WTC11 (cell line): ENCODE measurements around the gene ALLC. TPM values are rescaled to one million over a fixed set of nuclear protein-coding genes. Genes with fewer than 3 reads are reported as not detected.
"Not testable (repeated sequence)": the region's sequence is repeated elsewhere in the genome, so short reads cannot be mapped to it uniquely, and the experiment has no call there.

Experiments
- ATAC-seq: fragments of 200-7000 bp; cut with Tn5 transposase; 2 replicates; pipeline ENCODE4 v1.10.0; 2021; ENCODE audit warnings: mild to moderate bottlenecking, moderate library complexity
- CTCF ChIA-PET: fragments of 300-600 bp; sonication (Branson Sonifier 250); formaldehyde crosslinking; loops from one replicate; lab custom pipeline; 2021; ENCODE audit warnings: antibody characterized with exemption; lab: Charles Lee
- POLR2A ChIA-PET: fragments of 350-600 bp; sonication (Branson Sonifier 250); formaldehyde crosslinking; loops from one replicate; lab custom pipeline; 2021; ENCODE audit warnings: antibody characterized with exemption; lab: Charles Lee
- DNase-seq: peaks from one replicate; pipeline ENCODE4 v3.0.0; 2021; ENCODE audit warnings: low spot score
- H3K27ac Mint-ChIP-seq: 2 replicates; pipeline ENCODE4 v1.8.0; 2021; ENCODE audit warnings: mixed read lengths
- H3K27me3 Mint-ChIP-seq: 2 replicates; pipeline ENCODE4 v1.8.0; 2021; ENCODE audit warnings: low read depth, mild to moderate bottlenecking, moderate library complexity, mixed read lengths
- H3K36me3 Mint-ChIP-seq: 2 replicates; pipeline ENCODE4 v1.8.0; 2021; ENCODE audit warnings: mixed read lengths
- H3K4me1 Mint-ChIP-seq: 2 replicates; pipeline ENCODE4 v1.8.0; 2022; ENCODE audit warnings: mixed read lengths
- H3K4me3 Mint-ChIP-seq: 2 replicates; pipeline ENCODE4 v1.8.0; 2021; ENCODE audit warnings: mild to moderate bottlenecking, moderate library complexity, mixed read lengths
- H3K9me3 Mint-ChIP-seq: 2 replicates; pipeline ENCODE4 v1.8.0; 2021; ENCODE audit warnings: mixed read lengths
- AR ChIP-seq: fragments of 250-450 bp; sonication (Bioruptor Pico); IDR thresholded peaks from 2 replicates; pipeline ENCODE4 v1.9.0; 2021; ENCODE audit warnings: mild to moderate bottlenecking
- ATF2 ChIP-seq: sonication (generic); formaldehyde crosslinking; IDR thresholded peaks from 2 replicates; pipeline ENCODE4 v1.8.1; 2022; ENCODE audit warnings: low read depth, missing genetic modification reagents, borderline replicate concordance
- CDX4 ChIP-seq: fragments of 250-450 bp; sonication (Bioruptor Pico); IDR thresholded peaks from 2 replicates; pipeline ENCODE4 v1.9.0; 2021; ENCODE audit warnings: moderate library complexity, mild to moderate bottlenecking, inconsistent platforms, borderline replicate concordance
- E2F1 ChIP-seq: sonication (generic); formaldehyde crosslinking; IDR thresholded peaks from 2 replicates; pipeline ENCODE4 v1.8.0; 2022; ENCODE audit warnings: mild to moderate bottlenecking, missing genetic modification reagents
- JAZF1 ChIP-seq: fragments of 250-450 bp; sonication (Bioruptor Pico); IDR thresholded peaks from 2 replicates; pipeline ENCODE4 v1.9.0; 2021; ENCODE audit warnings: moderate library complexity, mild to moderate bottlenecking, inconsistent platforms
- MXD4 ChIP-seq: fragments of 250-450 bp; sonication (Bioruptor Pico); IDR thresholded peaks from 2 replicates; pipeline ENCODE4 v1.8.0; 2021; ENCODE audit warnings: mild to moderate bottlenecking, moderate library complexity, borderline replicate concordance
- TCF7 ChIP-seq: sonication (generic); formaldehyde crosslinking; IDR thresholded peaks from 2 replicates; pipeline ENCODE4 v1.8.0; 2022; ENCODE audit warnings: mild to moderate bottlenecking, low read depth, missing genetic modification reagents, moderate library complexity
- ZNF219 ChIP-seq: sonication (generic); formaldehyde crosslinking; IDR thresholded peaks from 2 replicates; pipeline ENCODE4 v1.8.0; 2023; ENCODE audit warnings: missing genetic modification reagents, mild to moderate bottlenecking, borderline replicate concordance
- ZNF281 ChIP-seq: sonication (generic); formaldehyde crosslinking; IDR thresholded peaks from 2 replicates; pipeline ENCODE4 v1.8.0; 2023; ENCODE audit warnings: mild to moderate bottlenecking, missing genetic modification reagents
- ZNF532 ChIP-seq: fragments of 250-450 bp; sonication (Bioruptor Pico); IDR thresholded peaks from 2 replicates; pipeline ENCODE4 v1.9.0; 2021; ENCODE audit warnings: mild to moderate bottlenecking, borderline replicate concordance
- total RNA-seq: library from RNA; stranded (reverse); gene quantifications from 3 replicates; pipeline ENCODE4 v1.2.3, GENCODE V29; 2021

ALLC gene
- total RNA-seq, 1 experiment from 2014 or later: not detected

- TF ChIP-seq AR (CRISPR knock-in tag) (no peak), ZNF219 (CRISPR knock-in tag) (no peak)
Observed at GRCh38 chr2:3634596-3635121, 23.3 kb upstream of the ALLC start (continued).

GRCh38 chr2:3635171-3635974 is 22.6 kb upstream of the ALLC start:
- 0 out of 2 replicates have a peak, but pooled peaks cover 8% of the 10 kb centered on the region for H3K4me1 Mint-ChIP-seq
- TF ChIP-seq ATF2 (CRISPR knock-in tag) (no peak), CDX4 (no peak), MXD4 (CRISPR knock-in tag) (no peak), JAZF1 (CRISPR knock-in tag) (no peak), ZNF281 (CRISPR knock-in tag) (no peak), TCF7 (CRISPR knock-in tag) (no peak), E2F1 (CRISPR knock-in tag) (no peak), ZNF532 (no peak), ZNF219 (CRISPR knock-in tag) (no peak)
- H3K36me3 Mint-ChIP-seq: no peaks in the 10 kb centered on the region
- no peaks in the 10 kb centered on the region for H3K9me3 Mint-ChIP-seq
- peak; percentile 0 for DNase-seq
- H3K27me3 Mint-ChIP-seq: no peaks in the 10 kb centered on the region
- ChIA-PET CTCF (no interaction called here), POLR2A (no interaction called here)
- no peak overlapping the region for H3K4me3 Mint-ChIP-seq
- H3K27ac Mint-ChIP-seq: no peak overlapping the region
- no peak for ATAC-seq

GRCh38 chr2:3635975-3636327 is 22.0 kb upstream of the ALLC start:
- H3K27me3 Mint-ChIP-seq, H3K9me3 Mint-ChIP-seq, H3K36me3 Mint-ChIP-seq, ATAC-seq, H3K4me1 Mint-ChIP-seq, CTCF ChIA-PET, H3K27ac Mint-ChIP-seq, H3K4me3 Mint-ChIP-seq, POLR2A ChIA-PET: not testable (repeated sequence)
- peak; percentile 5 for DNase-seq
